Activated naive CD8-positive, alpha-beta T cell treated with anti-CD3 and anti-CD28 coated beads, Interleukin-2, amount 50 U/mL, for 24 hours (primary cell): ENCODE measurements around the gene GUCD1.

Experiments
- ATAC-seq: fragments of 150-1000 bp; cut with Tn5 transposase; one replicate; pipeline ENCODE4 v1.10.0; 2021
- DNase-seq: peaks from one replicate; pipeline ENCODE4 v3.0.0; 2021
- H3K27ac Mint-ChIP-seq: one replicate; pipeline ENCODE4 v1.8.0; 2021; ENCODE audit warnings: mild to moderate bottlenecking, mixed read lengths
- H3K27me3 Mint-ChIP-seq: one replicate; pipeline ENCODE4 v1.8.0; 2021; ENCODE audit warnings: mixed read lengths
- H3K36me3 Mint-ChIP-seq: one replicate; pipeline ENCODE4 v1.8.0; 2021; ENCODE audit warnings: low read depth, mixed read lengths
- H3K4me1 Mint-ChIP-seq: one replicate; pipeline ENCODE4 v1.8.0; 2021; ENCODE audit warnings: mixed read lengths
- H3K4me3 Mint-ChIP-seq: one replicate; pipeline ENCODE4 v1.8.0; 2021; ENCODE audit warnings: mild to moderate bottlenecking, moderate library complexity, mixed read lengths
- H3K9me3 Mint-ChIP-seq: one replicate; pipeline ENCODE4 v1.8.0; 2021; ENCODE audit warnings: mixed read lengths

The GUCD1 gene

GRCh38 chr22:24513378-24514240 is 41.3 kb downstream of the GUCD1 start:
- no peak overlapping the region for H3K4me3 Mint-ChIP-seq
- ATAC-seq (no peak), DNase-seq (no peak)
- no peak overlapping the region for H3K27ac Mint-ChIP-seq
- H3K4me1 Mint-ChIP-seq: peaks cover 29% of the 10 kb centered on the region
- H3K36me3 Mint-ChIP-seq: no peaks in the 10 kb centered on the region
- H3K9me3 Mint-ChIP-seq: no peaks in the 10 kb centered on the region
- H3K27me3 Mint-ChIP-seq: no peaks in the 10 kb centered on the region

DNA sequence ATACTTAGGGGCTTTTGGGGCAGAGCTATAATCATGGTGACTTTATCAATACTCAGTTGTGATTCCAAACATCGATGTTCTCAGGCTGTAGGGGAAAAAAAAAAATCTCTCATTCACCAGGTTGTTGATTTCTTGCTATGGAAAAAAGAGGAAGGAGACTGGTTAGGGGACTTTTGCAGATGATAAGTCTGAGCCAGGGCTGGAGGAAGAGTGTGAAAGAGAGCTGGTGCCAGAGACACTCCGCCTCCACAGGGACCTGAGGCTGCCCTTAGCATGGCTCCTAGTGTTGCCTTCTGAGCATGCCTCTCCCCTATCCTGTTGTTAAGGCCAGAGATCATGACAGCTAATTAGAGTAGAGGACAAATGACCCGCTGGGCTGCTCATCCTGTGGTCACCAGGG is 42.9 kb downstream of the GUCD1 start:
- Mint-ChIP-seq H3K4me1 (peaks cover 29% of the 10 kb centered on the region), H3K27ac (no peak overlapping the region), H3K9me3 (no peaks in the 10 kb centered on the region), H3K27me3 (no peaks in the 10 kb centered on the region), H3K4me3 (no peak overlapping the region), H3K36me3 (no peaks in the 10 kb centered on the region)
- no peak for DNase-seq
- ATAC-seq: no peak

GRCh38 chr22:24510637-24511625 is 44.0 kb downstream of the GUCD1 start:
- peak; percentile 56 for ATAC-seq
- Mint-ChIP-seq H3K4me3 (no peak overlapping the region), H3K4me1 (peaks cover 31% of the 10 kb centered on the region), H3K36me3 (no peaks in the 10 kb centered on the region), H3K9me3 (no peaks in the 10 kb centered on the region), H3K27me3 (no peaks in the 10 kb centered on the region), H3K27ac (peak overlapping the region; percentile 63)
- no peak for DNase-seq

GRCh38 chr22:24507716-24508115 is 47.2 kb downstream of the GUCD1 start:
- Mint-ChIP-seq H3K9me3 (no peaks in the 10 kb centered on the region), H3K4me3 (no peak overlapping the region), H3K4me1 (peaks cover 33% of the 10 kb centered on the region), H3K36me3 (no peaks in the 10 kb centered on the region), H3K27me3 (peaks cover 1% of the 10 kb centered on the region), H3K27ac (no peak overlapping the region)
- DNase-seq (no peak), ATAC-seq (no peak)

GRCh38 chr22:24506802-24507438 is 48.0 kb downstream of the GUCD1 start:
- ATAC-seq: no peak
- H3K27ac Mint-ChIP-seq: no peak overlapping the region
- H3K9me3 Mint-ChIP-seq: no peaks in the 10 kb centered on the region
- no peak overlapping the region for H3K4me3 Mint-ChIP-seq
- H3K4me1 Mint-ChIP-seq: peaks cover 31% of the 10 kb centered on the region
- H3K36me3 Mint-ChIP-seq: no peaks in the 10 kb centered on the region
- peaks cover 3% of the 10 kb centered on the region for H3K27me3 Mint-ChIP-seq
- DNase-seq: no peak

GRCh38 chr22:24504956-24505736 is 49.8 kb downstream of the GUCD1 start:
- ATAC-seq (no peak), DNase-seq (no peak)
- H3K4me3 Mint-ChIP-seq: no peak overlapping the region
- H3K9me3 Mint-ChIP-seq: no peaks in the 10 kb centered on the region
- peaks cover 3% of the 10 kb centered on the region for H3K27me3 Mint-ChIP-seq
- H3K4me1 Mint-ChIP-seq: peaks cover 17% of the 10 kb centered on the region
- H3K27ac Mint-ChIP-seq: peak overlapping the region; percentile 11
- H3K36me3 Mint-ChIP-seq: no peaks in the 10 kb centered on the region

DNA sequence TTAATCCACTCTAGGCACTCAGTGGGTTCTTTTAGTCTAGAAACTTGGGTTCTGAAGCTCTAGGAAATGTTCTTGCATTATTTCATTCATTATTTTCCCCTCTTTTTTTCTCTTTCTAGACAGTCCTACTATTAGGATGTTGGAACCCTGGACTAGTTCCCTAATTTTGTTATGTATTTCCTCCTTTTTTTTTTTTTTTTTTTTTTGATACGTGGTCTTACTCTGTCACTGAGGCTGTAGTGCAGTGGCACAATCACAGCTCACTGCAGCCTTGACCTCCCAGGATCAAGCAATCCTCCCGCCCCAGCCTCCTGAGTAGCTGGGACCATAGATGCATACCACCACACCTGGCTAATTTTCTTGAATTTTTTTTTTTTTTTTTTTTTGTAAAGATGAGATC is 50.4 kb downstream of the GUCD1 start:
- DNase-seq (no peak), ATAC-seq (no peak)
- Mint-ChIP-seq H3K27ac (no peak overlapping the region), H3K4me3 (no peak overlapping the region), H3K27me3 (peaks cover 3% of the 10 kb centered on the region), H3K36me3 (no peaks in the 10 kb centered on the region), H3K9me3 (no peaks in the 10 kb centered on the region), H3K4me1 (peaks cover 17% of the 10 kb centered on the region)

DNA sequence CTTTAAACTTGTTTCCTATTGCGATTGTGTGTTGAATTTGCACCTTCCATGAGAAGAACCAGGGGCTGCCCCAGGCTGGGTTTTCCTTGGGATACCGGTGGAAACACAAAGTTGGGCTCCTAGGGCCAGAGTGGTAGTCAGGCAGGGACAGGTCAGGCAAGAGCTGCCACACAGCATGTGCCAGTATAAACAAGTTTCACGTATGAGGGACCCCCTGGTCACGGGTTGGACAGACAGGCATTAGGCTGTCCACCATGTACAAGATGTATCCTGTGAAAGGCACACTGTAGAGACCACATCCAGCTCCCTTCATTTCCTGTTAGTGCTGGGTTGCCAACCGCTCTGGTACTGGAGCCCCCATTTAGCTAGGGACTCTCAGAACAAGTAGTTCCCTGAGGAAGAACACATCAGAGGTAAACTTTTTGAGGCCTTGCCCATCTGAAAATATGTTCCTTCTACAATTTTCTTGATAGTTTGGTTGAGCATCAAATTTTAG is 51.0 kb downstream of the GUCD1 start:
- H3K9me3 Mint-ChIP-seq: no peaks in the 10 kb centered on the region
- peak overlapping the region; percentile 20 for H3K27ac Mint-ChIP-seq
- H3K4me3 Mint-ChIP-seq: no peak overlapping the region

DNA sequence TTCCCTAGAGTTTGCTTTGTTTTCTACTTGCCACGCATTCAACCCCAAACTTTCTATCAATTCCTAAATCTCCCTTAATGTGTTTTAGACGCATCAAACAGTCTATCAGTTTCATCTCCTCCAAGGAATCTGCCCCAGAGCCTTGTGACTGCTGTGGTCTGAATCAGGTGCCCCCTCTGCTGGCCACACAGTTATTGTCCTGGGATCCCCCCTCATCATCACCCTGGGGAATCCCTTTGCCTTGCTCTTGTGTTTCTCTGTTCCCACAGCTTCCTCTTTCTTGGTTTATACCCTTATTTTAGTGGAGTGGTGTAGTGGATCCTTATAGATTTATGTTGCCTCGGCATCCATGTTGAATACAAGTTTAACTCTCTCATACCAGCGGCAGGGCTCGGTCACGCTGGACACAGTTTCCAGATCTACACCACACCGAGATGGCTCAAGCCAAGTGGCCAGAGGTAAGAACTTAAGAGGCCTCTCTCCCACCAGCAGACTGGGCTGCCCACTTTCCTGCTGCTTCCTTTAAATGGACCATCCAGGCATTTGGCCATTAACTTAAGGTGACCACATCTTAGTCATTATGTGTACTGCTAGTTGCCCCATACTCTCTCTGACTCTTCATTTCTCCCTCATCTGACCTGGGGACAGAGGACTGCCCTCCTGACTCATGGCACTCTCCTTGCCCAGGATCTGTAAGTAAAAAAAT is 51.6 kb downstream of the GUCD1 start:
- H3K4me1 Mint-ChIP-seq: peaks cover 17% of the 10 kb centered on the region
- no peak overlapping the region for H3K4me3 Mint-ChIP-seq
- H3K36me3 Mint-ChIP-seq: no peaks in the 10 kb centered on the region
- H3K27me3 Mint-ChIP-seq: peaks cover 3% of the 10 kb centered on the region
- no peaks in the 10 kb centered on the region for H3K9me3 Mint-ChIP-seq
- ATAC-seq: peak; percentile 82
- peak overlapping the region; percentile 20 for H3K27ac Mint-ChIP-seq
- peak; percentile 79 for DNase-seq

More for the DNA sequence above, 51.0 kb downstream of the GUCD1 start:
- Mint-ChIP-seq H3K4me1 (peaks cover 17% of the 10 kb centered on the region), H3K36me3 (no peaks in the 10 kb centered on the region), H3K27me3 (peaks cover 3% of the 10 kb centered on the region)
- ATAC-seq (no peak), DNase-seq (no peak)

GRCh38 chr22:24502541-24502940 is 52.4 kb downstream of the GUCD1 start:
- Mint-ChIP-seq H3K36me3 (no peaks in the 10 kb centered on the region), H3K9me3 (no peaks in the 10 kb centered on the region), H3K4me1 (peaks cover 20% of the 10 kb centered on the region), H3K27ac (no peak overlapping the region), H3K27me3 (peaks cover 3% of the 10 kb centered on the region), H3K4me3 (no peak overlapping the region)
- no peak for DNase-seq
- ATAC-seq: no peak

GRCh38 chr22:24502034-24502433 is 52.9 kb downstream of the GUCD1 start:
- H3K27me3 Mint-ChIP-seq: peaks cover 3% of the 10 kb centered on the region
- H3K4me1 Mint-ChIP-seq: peaks cover 20% of the 10 kb centered on the region
- H3K36me3 Mint-ChIP-seq: no peaks in the 10 kb centered on the region
- no peaks in the 10 kb centered on the region for H3K9me3 Mint-ChIP-seq
- ATAC-seq (no peak), DNase-seq (no peak)
- H3K27ac Mint-ChIP-seq: no peak overlapping the region
- no peak overlapping the region for H3K4me3 Mint-ChIP-seq

DNA sequence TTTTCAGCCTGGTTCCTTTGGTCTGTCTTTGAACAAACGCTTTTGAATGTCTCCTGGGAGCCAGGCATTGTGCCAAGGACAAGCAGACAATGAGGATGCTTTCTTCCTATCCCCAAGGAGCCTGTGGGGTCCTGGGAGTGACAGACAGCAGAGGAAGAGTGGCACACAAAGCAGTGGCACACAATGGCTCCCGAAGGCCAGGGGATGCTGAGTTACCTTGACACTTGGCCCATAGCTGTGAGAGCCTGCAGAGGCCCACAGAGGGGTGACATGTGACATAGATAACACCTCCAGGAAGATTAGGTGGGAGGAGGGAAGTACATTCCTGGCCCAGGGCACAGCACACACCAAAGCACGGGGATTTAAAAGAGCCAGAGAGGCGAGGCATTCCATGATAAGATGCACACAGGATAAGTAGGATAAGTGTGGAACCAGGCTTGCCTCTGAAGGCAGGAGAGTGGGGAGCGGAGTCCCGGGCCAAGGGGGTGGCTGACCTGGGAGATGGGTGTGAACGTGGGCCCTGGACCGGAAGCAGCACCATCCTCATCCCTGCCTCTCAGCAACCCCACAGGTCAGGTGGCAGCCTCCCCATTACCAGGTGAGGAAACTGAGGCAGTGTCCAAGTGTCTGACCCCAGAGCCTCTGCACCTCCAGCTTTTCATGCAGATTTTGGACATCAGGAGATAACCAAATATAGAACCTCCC is 53.5 kb downstream of the GUCD1 start:
- Mint-ChIP-seq H3K27me3 (peaks cover 3% of the 10 kb centered on the region), H3K36me3 (no peaks in the 10 kb centered on the region), H3K9me3 (no peaks in the 10 kb centered on the region), H3K27ac (no peak overlapping the region), H3K4me3 (no peak overlapping the region), H3K4me1 (peaks cover 18% of the 10 kb centered on the region)
- ATAC-seq: no peak
- DNase-seq: no peak
